SU-DHL-6 (cell line): Measurements from ENCODE around the gene SPATA33.

Experiments
- EZH2phosphoT487 ChIP-seq: fragments of 200-600 bp; sonication (generic), shearing (Covaris generic); conservative IDR thresholded peaks from 2 replicates; pipeline ENCODE4 v1.6.1; 2018; ENCODE audit warnings: mild to moderate bottlenecking, antibody characterized with exemption, low read length, moderate library complexity, mixed read lengths
- TF ChIP-seq, protein P1 (sequence below): fragments of 200-600 bp; sonication (generic); IDR thresholded peaks from one replicate; pipeline ENCODE4 v1.5.1; 2017; ENCODE audit warnings: antibody characterized with exemption, mild to moderate bottlenecking, low read length, moderate library complexity; ENCODE audit not compliant: insufficient read depth, poor library complexity, severe bottlenecking

GRCh38 chr16:89645122-89645521 lies 12.5 kb upstream of the SPATA33 start:
- TF ChIP-seq, protein P1, sequence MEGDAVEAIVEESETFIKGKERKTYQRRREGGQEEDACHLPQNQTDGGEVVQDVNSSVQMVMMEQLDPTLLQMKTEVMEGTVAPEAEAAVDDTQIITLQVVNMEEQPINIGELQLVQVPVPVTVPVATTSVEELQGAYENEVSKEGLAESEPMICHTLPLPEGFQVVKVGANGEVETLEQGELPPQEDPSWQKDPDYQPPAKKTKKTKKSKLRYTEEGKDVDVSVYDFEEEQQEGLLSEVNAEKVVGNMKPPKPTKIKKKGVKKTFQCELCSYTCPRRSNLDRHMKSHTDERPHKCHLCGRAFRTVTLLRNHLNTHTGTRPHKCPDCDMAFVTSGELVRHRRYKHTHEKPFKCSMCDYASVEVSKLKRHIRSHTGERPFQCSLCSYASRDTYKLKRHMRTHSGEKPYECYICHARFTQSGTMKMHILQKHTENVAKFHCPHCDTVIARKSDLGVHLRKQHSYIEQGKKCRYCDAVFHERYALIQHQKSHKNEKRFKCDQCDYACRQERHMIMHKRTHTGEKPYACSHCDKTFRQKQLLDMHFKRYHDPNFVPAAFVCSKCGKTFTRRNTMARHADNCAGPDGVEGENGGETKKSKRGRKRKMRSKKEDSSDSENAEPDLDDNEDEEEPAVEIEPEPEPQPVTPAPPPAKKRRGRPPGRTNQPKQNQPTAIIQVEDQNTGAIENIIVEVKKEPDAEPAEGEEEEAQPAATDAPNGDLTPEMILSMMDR: no peak
- TF ChIP-seq EZH2phosphoT487: no peak
